Measurements from ENCODE around the gene HABP4.

Gene HABP4

DNA sequence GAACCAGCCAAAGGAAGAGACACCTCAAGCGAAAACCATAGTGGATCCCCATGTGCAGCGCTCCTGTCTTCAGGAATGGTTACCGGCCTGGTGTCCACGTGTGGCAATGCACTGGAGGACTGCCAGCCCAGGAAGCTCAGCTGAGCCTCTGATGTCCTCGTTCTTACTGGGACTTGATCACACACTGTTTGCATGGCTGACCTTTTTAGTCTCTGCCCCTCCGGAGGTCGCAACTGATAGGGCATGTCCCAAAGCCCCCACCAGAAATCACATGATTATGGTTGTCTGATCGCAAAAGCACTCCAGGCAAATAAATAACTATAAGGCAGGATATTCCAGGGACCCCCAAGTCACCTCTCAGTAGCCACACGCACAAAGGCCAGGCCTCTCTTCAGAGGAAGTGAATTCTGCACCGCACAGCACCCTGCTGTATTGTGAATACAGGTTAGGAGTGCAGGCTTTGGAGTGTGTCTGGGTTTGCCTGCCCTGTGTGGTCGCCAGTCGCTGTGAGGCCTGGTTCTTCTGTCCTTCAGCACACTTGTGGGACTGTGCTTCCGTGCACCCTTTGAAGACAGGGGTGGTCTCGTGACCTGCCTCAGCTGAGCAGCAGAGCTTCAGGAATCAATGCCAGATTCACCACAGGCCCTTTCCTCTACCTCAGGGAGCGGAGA is 13.4 kb upstream of the HABP4 start:
- DNase-seq, result no peak

GRCh38 chr9:96437454-96437853 is 12.5 kb upstream of the HABP4 start:
- DNase-seq, result no peak

GRCh38 chr9:96440671-96441199 is 9.2 kb upstream of the HABP4 start:
- no peak for DNase-seq

DNA sequence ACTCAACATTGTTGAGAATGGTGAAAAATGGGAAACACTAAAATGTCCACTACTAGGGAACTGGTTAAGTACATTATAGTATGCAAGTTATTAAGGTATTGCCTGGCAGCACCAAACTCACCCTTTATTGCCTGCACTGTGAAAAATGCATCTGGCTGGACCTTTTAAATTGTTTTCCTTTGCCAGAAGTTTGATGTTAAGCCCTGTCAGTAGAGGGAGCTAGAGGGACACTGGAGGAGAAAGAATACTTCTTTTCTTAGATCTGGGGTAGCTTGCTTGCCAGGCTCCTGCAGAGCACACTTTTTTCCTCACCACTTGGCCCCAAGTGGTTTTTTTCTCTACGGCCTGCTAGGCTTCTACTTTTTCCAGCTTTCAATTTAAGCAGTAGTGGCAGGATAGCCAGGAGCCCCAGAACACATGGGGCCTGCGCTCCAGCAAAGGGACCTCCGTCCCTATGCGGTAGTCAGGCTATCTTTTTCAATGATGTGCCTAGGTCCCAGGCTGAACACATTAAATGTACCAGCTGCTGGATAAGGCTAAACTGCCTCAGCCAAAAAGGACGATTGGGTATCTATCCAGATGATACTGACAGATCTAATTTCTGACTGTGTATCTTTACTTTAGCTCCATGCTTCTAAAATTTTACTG is 8.0 kb upstream of the HABP4 start:
- peak; percentile 82 for DNase-seq

DNA sequence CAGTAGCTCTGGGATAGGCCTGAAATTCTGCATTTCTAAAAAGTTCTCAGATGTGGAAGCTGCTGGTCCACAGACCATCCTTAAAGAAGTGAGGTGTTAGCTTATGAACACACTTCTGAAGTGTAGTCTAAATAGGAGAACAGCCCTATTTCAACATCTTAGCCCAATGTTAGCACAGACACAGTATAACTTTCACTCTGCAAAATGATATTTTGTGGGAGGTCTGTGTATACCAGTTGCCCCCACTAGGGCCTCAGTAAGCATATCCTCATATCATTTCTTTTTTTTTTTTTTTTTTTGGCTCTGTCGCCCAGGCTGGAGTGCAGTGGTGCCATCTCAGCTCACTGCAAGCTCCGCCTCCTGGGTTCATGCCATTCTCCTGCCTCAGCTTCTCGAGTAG is 7.5 kb upstream of the HABP4 start:
- no peak for DNase-seq

DNA sequence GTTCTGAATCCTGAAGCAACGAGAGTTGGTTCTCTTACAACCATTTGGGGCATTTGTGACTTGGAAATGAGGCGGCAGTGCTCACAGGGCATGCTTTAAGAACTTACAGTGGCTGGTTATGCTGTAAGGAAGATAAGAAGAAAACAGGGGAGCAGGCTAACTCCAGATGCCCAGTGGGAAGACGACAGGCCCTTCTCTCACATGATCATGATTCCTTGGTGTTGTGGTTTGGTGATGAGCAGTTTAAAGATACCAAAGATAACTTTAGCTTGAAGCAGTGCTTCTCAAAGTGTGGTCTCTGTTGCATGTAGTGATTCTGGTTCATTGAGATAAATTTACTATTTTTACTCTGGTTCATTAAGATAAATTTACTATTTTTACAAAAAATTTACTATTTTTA is 2.6 kb upstream of the HABP4 start:
- no peak for DNase-seq

DNA sequence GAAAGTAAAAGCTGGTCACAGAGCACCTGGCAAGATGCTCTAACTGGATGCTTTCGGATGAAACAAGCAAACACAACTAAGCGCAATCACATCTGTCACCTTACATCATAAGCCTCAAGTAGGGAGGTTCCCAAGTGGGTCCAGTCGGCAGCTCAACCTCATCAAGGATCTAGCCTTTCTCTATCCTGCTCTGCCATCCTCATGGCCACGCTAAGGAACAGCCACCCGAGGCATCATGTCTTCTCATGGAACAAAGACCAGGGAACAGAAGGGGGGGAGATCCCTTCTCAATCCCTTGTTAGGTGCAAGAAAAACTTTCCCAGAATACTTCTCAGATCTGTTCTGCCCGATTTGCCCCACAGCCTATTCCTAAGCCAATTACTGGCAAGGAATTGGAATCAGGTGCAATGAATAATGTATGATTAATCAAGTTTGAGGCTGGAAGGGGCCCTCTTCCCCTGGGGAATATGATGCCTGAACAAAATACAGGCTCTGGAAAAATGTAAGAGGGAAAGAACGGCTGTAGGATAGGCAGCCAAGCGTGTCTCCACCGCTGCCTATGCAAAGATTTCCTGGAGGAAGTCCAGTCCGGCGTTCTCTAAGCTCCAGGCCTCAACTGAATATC is 1.3 kb upstream of the HABP4 start:
- DNase-seq, result no peak

- DNase-seq, result no peak
Measured at GRCh38 chr9:96449523-96449844, 485 bp upstream of the HABP4 start.

DNA sequence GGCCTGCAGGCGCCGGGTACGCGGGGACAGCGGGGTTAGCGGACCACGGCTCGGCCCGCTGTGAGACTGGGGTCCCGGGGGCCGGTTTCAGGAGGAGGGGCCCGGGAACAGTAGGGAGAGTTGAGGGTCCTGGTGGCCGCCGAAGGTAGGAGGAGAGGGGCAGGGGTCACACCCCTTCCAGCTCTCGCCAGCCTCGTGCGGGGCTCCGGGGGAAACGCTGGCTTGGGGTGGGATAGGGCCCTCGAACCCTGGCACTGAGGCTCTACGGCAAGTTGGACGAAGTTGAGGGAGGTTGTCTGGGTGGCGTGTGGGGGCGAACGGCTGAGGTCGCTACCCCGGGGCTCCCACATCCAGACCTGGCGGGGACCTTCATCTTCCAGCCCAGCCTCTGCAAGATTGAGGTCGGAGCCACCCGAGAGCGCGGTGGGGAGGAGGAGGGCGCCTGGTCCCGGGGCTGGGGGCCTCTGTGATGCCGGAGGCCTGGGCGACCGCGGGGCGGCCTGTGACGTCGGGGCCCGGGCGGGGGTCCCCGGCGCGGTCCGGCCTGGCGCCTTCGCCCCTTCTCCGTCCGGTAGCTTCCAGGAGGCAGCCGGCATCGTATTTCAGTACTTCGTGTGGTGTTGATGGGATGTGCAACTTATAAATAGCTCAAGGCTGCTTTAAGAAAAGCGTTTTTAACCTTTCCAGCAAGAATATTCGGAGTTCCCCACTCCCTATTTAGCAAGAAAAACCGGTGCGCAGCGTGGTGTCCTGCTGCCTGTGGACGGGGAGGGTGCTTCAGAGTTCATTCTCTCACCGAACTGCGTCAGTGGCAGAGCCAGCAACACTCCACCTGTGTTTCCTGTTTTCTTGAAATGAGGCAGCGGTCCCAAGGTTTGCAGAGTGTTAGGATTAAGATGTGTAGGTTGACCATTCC is 902 bp downstream of the HABP4 start:
- DNase-seq, result no peak

DNA sequence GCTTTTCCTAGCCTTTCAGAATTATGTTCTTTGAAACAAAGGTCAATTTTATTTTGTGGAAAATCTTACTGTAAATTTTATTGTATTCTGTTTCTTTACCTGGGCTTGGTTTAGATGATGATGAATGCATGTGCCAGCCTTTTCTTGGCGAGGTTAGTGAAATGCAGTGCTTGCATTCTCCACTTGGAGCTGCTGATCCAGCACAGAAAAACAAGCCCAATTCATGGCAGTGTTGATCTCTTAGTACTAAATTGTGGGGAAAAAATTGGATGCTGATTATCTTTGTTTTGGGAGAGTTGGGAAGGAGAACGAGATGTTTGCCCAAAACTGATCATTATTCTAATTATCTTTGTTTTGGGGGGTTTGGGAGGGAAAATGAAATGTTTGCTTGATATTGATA is 3.7 kb downstream of the HABP4 start:
- no peak for DNase-seq

GRCh38 chr9:96457266-96457665 is 7.3 kb downstream of the HABP4 start:
- DNase-seq, result no peak

DNA sequence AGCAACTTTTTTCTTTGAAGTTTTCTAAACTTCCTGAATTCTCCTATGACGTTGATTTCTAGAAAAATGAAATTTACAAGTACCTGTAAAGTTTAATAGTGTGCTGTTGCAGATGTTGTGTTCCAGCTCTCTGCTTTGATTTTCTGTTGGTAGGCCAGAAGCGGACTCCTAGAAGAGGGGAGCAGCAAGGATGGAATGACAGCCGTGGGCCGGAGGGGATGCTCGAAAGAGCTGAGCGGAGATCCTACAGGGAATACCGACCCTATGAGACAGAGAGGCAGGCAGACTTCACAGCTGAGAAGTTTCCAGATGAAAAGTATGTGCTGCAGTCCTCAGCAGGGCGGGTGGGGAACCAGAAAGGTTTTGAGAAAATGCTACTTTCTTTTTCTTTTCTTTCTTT is 8.3 kb downstream of the HABP4 start:
- DNase-seq, result no peak

DNA sequence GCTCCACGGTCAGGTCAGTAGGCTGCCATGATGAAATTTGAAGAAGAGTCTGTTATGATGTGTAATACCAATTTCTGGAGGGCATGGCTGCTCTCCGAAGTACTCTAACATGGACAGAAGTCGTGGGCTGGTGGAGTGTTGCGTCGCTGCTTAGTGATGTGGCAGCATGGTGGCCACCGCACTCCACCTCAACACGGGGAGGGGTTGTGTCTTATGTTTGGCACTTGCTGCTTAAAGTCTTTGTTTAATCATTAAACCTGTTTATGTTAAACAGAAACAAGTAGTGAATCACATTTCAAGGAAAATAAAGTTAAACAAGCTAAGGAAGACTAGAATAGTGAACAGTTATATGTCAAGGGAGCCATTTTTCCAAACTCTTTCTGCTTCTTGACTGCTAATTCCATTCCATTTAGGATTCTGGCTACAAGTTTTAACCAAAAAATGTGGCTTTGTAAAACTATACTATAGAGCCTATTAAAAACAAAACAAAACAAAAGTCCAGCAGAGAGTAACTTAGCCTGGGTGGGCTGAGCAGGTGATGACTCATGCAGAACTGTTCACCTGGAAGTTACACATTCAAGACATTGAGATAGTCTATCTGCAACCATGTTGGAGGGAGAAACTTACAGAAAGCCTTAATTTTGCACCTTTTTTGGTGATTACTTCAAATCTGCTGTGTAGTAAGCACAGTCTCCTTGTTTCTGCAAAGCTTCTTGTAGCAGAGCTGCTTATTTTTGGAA is 9.5 kb downstream of the HABP4 start:
- DNase-seq, result no peak

DNA sequence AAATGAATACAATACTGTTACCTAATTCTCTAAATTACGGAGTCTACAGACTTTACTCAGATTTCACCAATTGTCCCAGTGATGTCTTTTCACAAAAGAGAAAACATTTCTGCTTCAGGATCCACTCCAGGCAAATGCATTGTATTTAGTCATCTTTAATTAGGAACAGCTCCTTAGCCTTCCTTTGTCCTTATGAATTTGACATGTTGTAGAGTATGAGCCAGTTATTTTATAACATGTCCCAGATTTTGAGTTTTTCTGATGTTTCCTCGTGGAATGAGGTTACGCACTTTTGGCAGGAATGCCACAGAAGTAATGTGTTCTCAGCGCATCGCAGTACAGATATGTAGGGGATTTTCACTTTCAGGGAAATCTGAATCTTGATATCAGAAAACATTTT is 10.5 kb downstream of the HABP4 start:
- no peak for DNase-seq

DNA sequence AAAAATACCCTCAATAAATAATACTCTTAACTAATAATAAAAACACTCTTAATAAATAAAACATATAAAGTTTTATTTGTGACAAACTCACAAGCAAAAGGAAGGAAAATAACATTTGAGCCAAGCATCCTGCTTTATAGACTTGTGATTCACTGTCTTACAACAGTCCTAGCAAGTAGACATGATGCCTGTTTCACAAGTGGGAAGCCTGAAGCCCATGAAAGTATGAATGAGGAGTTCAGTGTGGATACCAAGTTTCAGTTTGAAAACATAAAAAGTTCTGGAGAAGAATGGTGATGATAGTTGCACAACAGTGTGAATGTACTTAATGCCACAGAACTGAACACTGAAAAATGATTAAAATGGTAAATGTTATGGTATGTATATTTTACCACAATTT is 10.9 kb downstream of the HABP4 start:
- no peak for DNase-seq

DNA sequence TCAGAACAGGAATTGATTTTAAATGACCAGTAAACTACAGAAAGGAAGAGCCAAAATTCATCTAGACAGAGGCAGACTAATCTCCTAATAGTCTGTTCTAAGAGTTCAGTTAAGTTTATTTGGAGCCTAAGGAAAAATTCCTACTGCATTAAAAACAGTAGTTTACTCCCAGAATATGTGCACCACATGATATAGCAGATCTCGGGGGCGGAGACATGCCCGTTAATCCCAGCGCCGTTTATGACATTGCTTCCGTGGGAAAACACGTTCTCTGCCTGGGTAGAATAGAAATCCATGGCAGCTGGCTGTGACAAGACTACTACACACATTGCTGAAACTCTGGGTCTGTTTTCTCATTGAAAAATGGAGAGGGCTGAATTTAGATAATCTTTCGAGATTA is 11.4 kb downstream of the HABP4 start:
- DNase-seq, result no peak

GRCh38 chr9:96462541-96462940 is 12.6 kb downstream of the HABP4 start:
- no peak for DNase-seq

DNA sequence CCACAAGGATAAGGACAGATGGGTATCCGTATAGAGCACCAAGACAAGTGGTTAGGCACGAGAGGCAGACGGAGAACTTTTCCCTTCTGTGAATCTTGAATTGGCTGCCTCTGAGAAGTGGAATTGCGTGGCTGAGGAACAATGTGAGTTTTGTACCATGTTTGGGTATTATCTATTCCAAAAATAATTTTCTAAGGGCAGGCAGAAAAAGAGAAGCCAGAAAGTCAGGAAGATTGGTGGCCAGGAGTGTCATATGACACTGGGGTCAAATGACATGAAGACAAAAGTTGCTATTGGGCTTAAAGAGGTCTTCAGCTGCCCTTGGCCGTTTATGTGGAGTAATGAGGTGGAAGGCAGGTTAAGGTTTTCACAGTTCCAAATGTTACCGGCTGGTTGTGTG is 14.5 kb downstream of the HABP4 start:
- no peak for DNase-seq

DNA sequence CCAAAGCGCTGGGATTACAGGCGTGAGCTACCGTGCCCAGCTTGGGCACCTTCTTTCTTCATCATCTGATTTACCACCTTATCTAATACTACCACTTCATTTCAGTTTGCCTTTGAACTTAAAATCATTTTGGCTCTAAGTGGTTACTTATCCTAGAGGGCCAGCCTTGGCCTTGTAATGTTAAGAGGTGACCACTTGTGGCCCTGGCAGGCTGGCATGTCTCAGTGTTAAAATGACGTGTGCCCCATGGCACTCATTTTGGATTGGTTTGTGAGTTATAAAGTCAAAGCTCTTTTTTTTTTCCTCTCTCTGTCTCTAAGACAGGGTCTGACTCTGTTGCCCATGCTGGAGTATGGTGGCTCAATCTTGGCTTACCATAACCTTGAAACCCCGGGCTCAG is 17.8 kb downstream of the HABP4 start:
- DNase-seq, result no peak

- DNase-seq, result no peak
Measured at GRCh38 chr9:96476013-96476412, 26.0 kb downstream of the HABP4 start.

DNA sequence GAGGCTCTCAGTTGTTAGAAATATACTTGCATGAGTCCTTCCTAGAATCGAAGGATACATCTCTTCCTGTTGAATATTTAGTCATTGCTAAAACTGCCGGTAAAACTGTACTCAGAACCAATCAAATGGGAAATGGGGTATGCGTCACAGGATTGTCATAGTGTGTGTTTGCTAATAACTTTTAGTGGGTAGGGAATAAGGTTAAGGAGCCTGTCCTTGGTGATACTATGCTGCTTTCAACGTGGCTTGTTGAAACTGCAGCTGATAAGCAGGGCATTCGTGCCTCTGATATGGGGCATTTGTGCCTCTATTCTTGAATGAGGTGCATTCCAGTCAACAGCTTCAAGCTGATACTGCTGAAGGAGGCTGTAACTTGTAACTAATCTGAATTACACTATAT is 26.6 kb downstream of the HABP4 start:
- peak; percentile 83 for DNase-seq

DNA sequence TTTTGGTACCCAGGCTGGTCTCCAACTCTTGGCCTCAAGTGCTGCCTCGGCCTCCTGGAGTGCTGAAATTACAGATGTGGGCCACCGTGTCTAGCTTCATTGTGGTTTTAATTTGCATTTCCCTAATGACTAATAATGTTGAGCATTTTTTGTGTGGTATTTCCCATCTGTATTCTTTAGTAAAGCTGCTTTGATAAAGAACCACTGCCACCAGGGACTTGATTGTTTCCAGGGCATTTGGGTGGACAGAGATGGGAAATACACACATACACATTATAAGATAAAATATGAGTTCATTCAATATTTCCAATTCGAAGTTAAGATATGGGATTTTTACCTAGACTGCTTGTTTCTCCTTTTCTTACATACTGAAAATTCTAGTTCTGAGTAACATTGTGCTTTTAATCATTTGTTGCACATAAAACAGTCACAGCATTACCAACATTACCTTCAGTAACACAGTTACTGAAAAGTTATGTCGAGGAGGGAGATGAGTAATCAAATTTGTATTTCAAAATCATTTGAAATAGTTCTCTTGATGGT is 28.9 kb downstream of the HABP4 start:
- peak; percentile 79 for DNase-seq

All from activated CD4-positive, alpha-beta T cell treated with anti-CD3 and anti-CD28 coated beads, Interleukin-2, amount 50 U/mL, for 16 hours (primary cell).